GM19452 (cell line): Measurements from ENCODE around the gene FAM209A.
"Not testable (repeated sequence)": the region's sequence is repeated elsewhere in the genome, so short reads cannot be mapped to it uniquely, and the experiment has no call there.

Experiments used
- ATAC-seq: cut with Tn5 transposase; IDR thresholded peaks from one replicate; pipeline ENCODE4 v1.9.1; 2021; ENCODE audit not compliant: unreplicated experiment

FAM209A gene, protein sequence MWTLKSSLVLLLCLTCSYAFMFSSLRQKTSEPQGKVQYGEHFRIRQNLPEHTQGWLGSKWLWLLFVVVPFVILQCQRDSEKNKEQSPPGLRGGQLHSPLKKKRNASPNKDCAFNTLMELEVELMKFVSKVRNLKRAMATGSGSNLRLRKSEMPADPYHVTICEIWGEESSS

DNA sequence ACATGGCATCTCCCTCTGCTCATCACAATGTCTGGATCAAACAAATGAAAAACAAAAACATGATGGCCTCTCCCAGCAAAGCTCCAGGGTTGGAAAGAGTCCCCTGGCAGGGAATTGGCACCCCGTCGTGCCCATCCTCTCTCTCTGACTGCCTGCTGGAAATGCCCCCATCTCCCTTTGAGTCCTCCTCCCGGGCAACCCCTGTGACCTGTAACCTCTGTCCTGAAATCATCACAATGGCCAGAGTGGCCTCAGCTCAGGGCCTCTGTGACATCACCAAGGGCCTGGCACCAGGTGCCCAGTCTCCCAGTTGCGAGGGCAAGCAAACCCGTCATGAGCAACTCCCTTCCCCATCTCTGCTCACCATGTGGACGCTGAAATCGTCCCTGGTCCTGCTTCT, at the start of gene FAM209A:
Gene FAM209A, plus strand, starts transcription at position 301 of the 400 bp plus-strand sequence. Its CDS starts 65 bp downstream, at position 366.
- ATAC-seq = not testable (repeated sequence)

DNA sequence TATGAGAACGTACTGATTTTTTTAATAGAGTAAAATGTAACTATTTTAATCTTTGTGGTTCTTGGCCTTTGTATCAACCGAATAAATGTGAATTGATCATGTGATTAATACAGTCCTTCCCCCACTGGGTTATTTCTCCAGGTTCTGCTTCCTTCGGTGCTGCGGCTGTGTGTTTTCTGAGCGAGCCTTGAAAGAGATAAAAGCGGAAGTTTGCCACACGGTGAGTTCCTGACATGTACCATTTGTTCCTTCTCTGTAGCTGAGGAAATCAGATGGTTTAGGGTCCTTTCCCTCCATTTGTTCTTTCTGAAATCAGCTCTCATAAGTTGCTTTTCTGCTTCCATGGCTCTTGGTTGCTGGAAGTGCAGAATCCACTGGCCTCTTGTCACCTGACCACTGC, 40.6 kb upstream of the FAM209A start:
- no peak for ATAC-seq

DNA sequence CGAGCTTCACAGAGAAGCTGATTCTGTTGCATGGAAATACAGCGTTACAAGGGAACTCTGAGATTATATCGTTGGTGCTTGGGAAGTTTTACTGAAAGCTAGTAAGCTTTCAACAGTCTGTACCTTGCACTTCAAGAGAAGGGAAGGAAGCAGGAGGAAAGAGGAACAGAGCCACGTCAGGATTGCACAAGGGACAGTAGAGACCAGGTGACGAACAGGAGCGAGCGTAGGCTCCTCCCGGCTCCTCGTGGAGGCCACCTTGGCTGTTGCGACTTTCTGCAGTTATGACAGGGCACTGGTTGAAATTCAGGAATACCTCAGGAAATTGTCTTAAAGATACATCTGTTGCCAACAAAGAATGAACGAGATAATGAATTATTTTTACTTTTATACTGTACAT, 37.3 kb upstream of the FAM209A start:
- ATAC-seq = no peak

DNA sequence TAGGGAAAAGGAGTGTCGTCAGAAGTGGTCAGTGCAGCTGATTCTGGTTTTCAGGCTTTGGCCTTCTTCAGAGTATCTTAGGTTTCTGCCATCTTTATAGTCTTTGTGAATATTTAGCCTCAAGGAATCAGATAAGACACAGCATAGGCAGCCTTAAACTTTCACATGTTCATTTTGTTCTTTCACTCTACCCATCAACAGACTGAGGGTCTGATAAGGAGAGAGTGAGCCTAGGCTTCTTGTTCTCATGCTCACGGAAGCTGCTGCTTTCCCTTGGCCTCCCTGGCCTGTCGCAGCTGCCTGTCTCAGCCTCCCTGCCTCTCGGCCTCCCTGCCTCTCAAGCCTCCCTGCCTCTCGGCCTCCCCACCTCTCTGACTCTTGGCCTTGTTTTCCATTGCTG, 36.0 kb upstream of the FAM209A start:
- no peak for ATAC-seq

DNA sequence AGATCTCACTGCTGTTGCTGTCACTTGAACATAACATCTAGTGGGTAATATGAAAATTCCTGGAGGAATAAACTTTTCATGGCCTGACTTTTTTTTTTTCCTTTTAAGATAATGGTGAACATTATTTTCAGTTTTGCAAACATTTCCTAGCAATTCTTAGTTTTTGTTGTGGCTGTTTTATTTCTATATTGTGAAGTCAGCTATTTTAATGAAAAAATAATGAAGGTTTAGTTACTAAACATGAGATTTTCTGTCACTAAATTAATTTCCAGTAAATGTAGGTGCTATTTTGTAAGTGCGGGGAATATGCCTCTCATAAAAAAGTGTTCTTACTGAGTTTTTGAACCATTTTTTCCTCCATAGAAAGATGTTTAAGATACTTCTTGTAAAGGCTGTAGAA, 23.4 kb upstream of the FAM209A start:
- ATAC-seq = no peak

DNA sequence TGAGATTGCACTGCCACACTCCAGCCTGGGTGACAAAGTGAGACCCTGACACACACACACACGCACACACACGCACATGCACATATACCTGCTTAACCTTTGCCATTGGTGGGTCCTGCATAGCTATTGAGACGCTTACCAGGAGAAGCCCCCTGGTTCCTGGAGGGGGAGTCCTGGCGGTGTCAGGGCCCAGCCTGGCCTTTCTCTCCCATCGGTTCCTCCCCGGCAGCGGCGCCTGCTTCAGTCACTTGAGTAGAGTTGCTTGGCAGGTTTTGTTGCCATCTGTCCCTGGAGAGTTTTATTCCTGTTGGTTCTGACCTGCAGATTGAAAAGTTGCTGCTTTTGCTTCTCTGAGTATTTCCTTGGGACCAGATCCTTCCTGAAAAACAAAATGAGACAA, 20.6 kb upstream of the FAM209A start:
- no peak for ATAC-seq

DNA sequence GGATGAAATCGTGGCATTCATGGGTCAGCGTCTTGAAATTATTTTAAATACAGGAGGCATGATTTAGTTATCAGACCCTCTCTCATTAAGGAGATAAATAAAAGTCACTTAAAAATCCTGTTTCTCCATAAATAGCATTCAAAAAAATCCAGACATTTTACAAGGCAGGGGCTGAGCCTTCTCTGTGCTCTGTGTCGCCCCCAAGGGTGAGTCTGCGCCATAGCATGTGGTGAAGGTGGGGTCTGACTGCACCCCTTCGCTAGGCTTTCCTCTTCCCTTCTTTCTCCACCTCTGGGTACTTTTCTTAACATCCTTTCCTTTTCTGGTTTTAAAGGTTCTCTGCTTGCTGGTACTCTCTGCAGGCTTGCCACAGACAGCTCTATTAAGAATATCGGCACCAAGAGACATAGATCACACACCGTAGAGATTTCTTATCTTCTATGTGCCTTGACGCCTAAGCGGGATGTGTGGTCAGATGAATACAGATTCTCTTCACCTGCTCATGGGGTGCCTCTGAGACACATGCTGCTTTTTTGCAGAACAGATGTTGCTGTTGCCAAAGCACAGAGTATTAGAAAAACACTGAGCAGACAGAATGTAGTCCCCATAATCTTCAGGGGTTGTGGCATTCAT, 20.1 kb upstream of the FAM209A start:
- no peak for ATAC-seq

DNA sequence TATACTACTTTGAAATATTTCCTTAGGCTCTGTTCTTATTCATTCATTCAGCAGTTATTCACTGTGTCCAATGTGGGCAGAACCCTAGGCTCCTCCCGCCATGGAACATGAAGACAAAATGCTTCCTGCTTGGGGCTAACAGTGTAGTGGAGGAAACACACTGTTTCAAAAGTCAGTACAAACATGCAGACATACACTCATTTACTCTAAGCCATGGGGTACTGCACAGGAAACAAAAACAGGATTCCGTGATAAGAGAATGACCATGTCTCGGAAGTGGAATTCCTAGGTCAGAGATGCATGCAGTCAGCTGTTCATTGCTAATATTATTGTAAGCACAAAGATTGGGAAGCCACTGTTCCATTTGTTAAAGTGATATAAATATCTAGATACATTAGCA, 18.4 kb upstream of the FAM209A start:
- no peak for ATAC-seq

DNA sequence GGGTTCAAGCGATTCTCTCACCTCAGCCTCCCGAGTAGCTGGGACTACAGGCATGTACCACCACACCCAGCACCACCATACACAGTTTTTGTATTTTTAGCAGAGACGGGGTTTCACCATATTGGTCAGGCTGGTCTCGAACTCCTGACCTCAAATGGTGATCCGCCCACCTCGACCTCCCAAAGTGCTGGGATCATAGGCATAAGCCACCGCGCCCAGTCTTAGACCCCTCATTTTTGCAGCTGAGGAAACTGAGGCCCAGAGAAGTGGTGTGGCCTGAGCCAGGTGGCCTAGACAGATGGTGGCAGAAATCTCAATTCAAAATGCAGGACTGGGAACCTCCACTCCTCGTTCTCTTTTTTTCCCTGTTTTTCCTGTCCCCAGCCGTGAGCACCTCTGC, 12.6 kb upstream of the FAM209A start:
- no peak for ATAC-seq

DNA sequence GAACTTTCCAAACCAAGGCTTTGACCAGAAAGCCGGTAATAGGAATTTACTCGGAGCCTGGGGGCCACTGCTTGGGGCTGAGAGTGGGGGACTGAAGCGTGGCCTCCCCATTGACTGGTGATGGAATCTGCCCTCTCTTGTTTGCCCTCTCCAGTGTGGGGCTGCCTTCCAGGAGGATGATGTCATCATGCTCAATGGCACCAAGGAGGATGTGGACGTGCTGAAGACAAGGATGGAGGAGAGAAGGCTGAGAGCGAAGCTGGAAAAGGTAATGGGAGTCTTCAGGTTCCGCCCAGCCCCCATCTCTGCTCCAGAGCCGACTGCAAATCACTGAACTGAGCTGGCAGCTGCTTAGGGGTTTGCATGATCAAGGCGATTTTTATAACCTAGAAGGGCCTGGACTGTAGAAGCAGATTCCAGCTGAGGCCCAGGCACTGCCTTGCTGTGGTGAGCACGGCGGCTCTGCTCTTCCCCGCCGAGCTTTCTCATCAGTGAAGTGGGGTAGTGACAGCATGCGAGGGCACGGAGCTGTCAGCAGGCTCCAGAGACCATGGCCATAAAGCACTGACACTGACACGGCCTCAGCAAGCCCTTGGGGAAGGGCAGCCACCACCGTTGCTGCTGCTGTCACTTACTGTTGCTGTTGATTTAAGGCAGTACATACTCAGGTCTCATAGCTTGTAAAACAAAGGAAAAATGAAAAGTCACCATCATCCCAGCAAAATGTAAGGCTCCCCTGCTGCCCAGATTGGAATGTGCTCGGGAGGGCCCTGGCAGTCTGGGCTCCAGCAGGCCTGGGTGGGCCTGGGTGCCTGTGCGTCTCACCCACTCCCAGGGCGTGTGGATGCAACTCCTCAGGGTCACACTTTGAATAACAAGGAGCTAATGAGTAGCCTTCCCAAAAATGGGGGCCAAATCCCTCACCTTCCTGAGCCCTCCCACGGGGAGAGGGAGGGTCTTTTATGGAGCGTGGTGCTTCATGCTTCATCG, 11.1 kb upstream of the FAM209A start:
- no peak for ATAC-seq

DNA sequence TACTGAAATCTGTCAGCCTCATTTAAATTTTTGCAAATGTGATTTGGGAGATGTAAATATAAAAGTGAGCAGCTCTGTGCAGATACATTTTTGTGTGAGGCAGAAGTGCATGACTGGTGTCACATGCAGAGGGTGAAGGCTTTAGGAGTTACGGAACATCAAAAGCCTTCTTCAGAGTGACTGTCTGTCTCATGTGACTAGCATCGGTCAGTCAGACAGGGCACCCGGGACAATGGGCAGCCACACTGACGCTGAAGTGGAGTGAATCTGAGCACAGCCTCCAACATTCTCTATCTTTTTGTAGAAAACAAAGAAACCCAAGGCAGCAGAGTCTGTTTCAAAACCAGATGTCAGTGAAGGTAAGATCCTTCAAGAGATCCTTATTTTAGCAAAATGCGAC, 7.9 kb upstream of the FAM209A start:
- no peak for ATAC-seq

DNA sequence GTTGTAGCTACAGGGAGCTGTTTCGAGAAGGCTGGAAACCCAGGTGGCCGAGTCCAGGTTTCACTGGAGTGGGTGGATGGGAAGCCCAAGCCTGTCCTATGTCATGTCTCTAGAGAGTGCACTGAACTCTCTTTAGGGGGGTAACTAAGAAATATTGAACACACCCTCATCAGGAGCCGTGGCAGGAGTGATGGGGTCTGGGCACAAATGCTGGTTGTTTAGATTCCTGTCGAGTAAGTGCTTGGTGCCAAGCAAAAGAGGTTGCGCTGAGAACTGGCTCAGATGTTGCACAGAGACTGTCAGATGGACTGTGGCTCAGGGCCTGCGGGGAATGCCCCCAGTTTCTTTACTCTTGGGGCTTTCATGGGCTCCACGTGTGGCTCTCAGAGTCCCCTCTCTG, 7.3 kb upstream of the FAM209A start:
- no peak for ATAC-seq

DNA sequence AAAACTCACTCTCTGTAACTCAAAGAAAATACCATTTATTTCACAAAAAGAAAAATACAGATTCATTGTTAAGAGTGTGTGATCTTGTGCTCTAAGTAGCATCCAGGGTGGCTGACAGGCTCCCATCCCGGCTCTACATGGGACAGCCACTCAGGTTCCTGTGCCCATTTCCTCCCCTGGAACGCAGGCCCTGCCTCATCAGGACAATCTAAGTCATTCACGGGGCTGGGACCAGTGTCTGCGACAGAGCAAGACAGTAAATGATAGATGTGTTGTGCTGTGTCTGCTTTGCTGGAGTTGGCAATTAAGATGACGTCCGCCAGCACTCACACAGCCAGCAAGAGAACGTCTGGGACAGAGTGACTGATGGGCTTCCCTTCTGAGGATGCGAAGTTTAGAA, 6.9 kb upstream of the FAM209A start:
- ATAC-seq = no peak

DNA sequence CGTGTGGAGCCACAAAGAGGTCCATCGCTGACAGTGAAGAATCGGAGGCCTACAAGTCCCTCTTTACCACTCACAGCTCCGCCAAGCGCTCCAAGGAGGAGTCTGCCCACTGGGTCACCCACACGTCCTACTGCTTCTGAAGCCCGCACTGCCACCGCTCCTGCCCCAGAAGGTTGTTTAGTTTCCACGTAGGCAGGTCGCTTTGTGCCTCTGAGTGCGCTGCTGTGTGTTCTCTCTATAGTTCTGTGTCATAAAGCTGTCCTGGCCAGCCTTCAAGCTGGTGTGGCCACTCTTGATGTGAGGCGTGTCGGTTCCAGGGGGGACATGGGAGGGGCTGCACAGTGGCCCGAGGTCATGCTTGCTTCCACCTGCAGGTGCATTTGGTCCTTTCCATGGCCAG, 6.4 kb upstream of the FAM209A start:
- no peak for ATAC-seq

DNA sequence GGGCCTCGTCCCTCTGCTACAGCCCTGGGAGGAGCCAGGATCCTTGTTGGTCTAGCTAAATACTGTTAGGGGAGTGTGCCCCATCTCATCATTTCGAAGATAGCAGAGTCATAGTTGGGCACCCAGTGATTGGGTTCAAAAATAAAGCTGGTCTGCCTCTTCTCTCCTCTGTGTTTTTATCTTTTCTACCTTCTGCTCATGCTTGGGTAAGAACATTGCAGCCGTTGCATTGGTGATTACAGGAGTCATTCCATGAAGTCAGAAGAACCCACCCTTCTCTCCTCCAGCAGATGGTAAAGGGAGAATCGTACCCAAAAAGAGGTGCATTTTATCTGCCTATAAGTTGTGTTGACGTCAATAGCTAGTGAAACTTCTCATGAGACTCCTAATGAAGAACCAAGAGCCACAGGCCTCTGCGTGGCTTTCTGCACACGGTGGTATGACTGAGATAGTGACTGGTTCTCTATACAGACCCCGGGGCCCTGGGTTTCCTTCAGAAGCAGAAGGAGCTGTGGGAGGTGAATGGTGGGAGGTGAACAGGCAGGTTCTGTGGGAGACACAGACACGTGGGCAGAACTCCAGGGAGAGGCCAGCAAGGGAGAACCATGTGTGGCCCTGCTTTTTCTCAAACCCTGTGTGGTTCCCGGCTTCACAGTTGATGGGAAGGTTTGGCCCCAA, 5.7 kb upstream of the FAM209A start:
- ATAC-seq = no peak

DNA sequence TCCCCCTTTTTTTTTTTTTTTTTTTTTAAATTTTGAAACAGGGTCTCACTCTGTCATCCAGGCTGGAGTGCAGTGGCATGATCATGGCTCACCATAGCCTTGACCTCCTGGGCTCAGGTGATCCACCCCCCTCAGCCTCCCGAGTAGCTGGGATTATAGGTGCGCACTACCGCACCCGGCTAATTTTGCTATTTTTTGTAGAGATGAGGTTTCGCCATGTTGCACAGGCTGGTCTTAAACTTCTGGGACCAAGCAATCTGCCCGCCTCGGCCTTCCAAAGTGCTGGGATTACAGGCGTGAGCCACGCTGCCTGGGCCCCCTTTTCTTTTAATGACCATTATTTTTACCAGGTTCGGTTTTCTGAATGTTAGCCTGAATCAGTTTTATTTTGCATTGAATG, 5.0 kb upstream of the FAM209A start:
- ATAC-seq = no peak

DNA sequence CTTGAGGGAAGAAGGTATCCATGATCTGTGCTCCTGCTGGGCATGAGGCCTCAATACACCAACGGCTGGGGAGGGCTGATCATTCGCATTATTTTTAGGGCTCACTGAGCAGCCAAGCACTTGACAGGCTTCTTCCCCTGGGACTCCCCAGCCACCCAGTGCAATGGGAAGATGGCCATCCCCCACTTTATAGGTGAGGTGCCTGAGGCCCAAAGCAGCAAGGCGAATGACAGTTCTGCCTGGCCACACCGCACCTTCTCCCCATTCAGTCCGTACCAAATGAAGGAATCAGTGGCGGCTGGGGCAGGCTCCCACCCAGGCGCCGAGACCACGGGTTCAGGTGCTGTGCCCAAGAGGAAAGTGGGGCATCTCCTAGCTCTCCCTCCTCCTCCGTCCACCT, 4.4 kb upstream of the FAM209A start:
- no peak for ATAC-seq

DNA sequence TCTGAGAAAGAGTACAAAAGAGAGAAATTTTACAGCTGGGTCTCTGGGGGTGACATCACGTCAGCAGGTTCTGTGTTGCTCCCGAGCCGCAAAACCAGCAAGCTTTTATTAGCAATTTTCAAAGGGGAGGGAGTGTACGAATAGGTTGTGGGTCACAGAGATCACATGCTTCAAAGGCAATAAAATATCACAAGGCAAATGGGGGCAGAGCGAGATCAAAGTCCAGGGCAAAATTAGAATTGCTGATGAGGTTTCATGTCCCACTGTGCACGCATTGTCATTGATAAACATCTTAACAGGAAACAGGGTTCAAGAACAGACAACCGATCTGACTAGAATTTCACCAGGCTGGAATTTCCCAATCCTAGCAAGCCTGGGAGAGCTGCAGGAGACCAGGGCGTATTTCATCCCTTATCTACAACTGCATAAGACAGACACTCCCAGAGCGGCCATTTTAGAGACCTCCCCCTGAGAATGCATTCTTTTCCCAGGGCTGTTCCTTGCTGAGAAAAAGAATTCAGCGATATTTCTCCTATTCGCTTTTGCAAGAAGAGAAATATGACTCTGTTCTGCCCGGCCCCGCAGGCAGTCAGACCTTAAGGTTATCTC, 3.7 kb upstream of the FAM209A start:
- ATAC-seq = not testable (repeated sequence)

DNA sequence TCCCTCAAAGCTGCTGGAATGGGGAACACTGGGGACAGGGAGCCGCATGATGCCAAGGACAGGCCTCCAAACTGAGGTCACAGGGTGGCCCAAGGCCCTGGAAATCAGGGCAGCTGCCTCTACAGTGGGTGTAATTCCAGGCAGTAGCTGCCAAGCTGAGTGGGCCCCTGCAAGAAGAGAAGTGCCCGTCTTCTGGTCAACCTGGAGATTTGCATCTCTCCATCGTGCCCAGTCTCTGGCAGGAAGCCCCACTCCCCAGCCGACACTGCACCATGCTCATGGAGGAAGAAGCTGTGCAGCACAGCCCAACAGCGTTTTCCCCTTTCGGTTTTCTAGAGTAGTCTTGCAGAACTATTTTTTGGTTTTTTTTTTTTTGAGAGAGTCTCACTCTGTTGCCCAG, 2.2 kb upstream of the FAM209A start:
- ATAC-seq = no peak

DNA sequence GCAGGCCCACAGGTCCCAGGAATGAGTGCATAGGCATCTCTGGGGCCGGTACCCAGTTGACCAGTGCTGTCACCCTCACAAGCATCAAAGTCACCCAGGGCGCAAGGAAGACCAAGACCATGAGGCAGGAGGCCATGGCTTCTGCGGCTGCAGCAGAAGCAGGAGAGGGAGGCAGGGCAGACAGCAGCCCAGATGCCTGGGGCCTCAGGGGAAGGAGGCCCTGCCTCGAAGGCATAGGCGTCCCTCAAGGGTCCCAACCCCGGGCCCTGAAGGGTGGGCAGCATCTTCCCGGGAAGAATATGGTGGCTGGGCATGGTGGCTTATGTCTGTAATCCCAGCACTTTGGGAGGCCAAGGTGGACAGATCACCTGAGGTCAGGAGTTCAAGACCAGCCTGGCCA, 3.0 kb downstream of the FAM209A start:
- ATAC-seq = no peak

DNA sequence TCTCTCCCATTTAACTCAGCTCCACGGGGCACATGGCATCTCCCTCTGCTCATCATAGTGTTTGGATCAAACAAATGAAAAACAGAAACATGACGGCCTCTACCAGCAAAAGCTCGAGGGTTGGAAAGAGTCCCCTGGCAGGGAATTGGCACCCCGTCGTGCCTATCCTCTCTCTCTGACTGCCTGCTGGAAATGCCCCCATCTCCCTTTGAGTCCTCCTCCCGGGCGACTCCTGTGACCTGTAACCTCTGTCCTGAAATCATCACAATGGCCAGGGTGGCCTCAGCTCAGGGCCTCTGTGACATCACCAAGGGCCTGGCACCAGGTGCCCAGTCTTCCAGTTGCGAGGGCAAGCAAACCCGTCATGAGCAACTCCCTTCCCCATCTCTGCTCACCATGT, 8.4 kb downstream of the FAM209A start, which contains the start of gene FAM209B:
Gene FAM209B, plus strand, starts transcription at position 301 of the 400 bp plus-strand sequence. Its CDS starts 96 bp downstream, at position 397.
- ATAC-seq = not testable (repeated sequence)
